NCI-H187 (cell line): ENCODE results near the gene ERAL1.
A peak's percentile ranks its signal among the peaks of the same experiment; 100 is the strongest.
"Not testable (repeated sequence)": the region's sequence is repeated elsewhere in the genome, so short reads cannot be mapped to it uniquely, and the experiment has no call there.

Experiments used
- DNase-seq, 2 experiments: peaks; one replicate each; lab custom pipeline; 2025; lab: John Stamatoyannopoulos, UW

ERAL1 gene

GRCh38 chr17:28854457-28855335 is at the start of gene ERAL1:
Gene ERAL1, plus strand, starts transcription at chr17:28855016. Its CDS starts 19 bp downstream, at chr17:28855035.
- DNase-seq: peak; percentile 53 to 92

DNA sequence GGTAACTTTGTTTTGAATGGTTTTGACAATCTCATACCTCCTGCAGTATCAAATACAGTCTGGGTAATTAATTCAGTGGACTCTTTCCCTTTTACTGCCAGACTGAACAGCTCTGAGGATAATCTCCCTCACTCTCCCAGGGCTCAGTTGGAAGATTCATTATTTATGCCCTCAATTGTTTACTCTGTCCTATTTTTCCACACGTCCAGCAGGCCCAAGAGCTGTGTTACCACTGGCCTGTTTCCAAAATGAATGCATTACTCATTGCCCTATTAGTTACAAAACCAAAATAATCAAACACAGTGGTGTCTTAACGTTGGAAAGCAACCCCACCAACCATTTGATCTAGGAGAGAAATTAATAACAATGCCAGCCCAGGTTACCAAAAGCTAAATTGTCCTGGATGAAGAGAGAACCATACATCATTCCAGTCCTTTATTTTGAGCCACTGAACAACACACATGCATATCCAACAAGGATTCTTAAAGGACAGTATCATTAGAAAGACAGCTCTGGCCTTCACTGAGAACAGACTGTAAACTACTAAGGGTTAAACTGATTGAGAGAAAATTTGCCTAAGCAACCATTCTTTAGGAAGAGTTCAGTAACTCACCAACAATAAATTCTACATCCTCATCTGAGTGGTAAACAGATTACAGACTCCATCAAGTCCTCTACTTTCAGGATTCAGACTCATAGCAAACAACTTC is 46.7 kb upstream of the ERAL1 start:
- no peak for DNase-seq

GRCh38 chr17:28810437-28810836 is 44.4 kb upstream of the ERAL1 start:
- no peak for DNase-seq

- DNase-seq: no peak
Observed at GRCh38 chr17:28811651-28812090, 43.1 kb upstream of the ERAL1 start.

DNA sequence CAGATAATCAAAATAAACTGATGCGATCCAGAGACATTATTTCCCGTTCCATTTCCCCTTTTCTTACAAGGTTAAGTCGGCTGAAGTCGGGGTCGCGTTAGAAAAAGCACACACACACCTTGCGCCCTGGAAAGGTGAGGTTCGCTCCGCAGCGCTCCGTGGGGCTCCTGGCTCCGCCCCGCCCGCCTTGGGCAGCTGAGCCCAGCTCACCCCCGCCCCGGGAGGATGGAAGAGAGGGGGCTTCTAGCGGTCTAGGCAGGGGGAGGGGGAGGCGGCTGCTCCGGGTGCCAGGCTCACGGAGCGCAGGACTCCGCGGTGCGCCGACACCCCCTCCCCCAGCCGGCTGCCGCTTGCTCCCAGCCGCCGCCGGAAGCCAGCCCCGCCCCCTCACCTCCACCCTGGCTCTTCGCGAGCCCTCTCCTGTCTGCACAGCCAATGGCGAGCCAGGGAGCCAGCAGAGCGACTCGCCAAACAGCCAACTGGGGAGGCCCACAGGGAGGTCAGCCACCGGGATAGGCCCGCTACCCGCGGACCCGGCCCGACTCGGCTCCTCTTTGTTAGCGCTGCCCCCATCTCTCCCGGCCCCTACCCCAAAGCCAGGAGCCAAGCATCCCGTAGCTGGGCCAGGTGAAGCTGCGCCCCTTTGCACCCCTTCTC is 42.6 kb upstream of the ERAL1 start:
- DNase-seq: peak; percentile 75 to 97

DNA sequence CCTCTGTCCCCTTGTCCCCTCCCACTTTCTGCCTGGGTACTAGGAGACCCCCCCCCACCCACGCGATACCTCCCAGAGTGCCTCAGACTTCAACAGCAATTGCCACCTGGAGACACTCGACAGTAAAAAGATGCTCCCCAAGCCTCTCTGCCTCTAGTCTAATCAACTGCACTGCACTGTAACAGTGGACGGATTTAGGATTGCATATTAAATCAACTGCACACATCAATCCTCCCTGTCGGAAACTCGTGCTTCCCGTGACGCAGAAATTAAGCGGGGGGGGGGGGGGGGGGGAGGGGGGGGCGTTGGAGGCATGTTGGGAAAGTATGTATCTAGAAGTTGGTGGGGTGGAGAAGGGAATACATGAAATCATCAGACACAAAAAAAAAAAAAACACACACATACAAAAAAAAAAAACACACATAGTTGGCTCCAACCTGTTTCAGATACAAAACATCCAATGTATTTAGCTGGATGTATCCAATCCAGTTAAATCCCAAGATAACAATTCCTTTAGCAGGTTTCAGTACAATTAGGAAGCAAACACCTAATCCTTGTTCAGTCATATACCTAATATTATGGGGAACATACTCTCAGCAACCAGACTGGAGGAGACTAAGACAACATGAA is 42.0 kb upstream of the ERAL1 start:
- peak in 1 of 2 experiments; percentile 81 for DNase-seq

DNA sequence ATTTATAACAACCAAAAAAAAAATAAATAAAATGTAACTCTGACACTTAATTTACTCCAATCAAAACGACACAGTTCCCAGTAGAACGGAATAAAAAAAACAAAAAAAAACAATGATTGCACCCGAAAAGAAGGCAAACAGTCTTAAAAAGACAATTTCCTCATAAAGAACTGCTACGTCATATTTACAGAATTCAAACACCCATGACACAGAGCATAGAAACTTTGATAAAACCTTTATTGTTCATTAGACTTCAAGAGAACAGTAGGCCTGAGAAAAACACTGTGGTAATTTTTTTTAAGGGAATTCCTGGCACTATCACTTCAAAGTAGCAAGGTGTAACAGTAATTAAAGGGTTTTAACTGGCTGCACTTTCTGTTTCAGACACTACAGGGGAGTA is 38.3 kb upstream of the ERAL1 start:
- no peak for DNase-seq

GRCh38 chr17:28818819-28819221 is 36.0 kb upstream of the ERAL1 start:
- no peak for DNase-seq

GRCh38 chr17:28819582-28819981 is 35.2 kb upstream of the ERAL1 start:
- DNase-seq: no peak

DNA sequence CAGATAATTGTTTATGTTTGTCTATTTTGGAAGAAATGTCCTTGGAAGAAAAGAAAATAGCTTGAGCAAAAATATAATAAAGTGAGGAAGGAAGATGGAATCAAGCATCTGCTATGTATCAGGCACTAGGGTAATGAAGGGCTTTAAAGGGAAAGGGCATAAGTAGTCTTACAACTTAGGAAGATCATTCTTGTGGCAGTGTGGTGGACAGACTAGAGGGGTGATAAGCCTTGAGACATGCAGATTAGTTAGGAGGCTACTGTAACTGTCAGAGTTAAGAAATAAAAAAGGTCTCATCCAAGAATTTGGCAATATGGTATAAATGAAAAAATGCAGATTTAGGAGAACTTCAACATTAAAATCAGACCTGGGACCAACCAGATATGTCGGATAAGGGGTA is 27.1 kb upstream of the ERAL1 start:
- no peak for DNase-seq

DNA sequence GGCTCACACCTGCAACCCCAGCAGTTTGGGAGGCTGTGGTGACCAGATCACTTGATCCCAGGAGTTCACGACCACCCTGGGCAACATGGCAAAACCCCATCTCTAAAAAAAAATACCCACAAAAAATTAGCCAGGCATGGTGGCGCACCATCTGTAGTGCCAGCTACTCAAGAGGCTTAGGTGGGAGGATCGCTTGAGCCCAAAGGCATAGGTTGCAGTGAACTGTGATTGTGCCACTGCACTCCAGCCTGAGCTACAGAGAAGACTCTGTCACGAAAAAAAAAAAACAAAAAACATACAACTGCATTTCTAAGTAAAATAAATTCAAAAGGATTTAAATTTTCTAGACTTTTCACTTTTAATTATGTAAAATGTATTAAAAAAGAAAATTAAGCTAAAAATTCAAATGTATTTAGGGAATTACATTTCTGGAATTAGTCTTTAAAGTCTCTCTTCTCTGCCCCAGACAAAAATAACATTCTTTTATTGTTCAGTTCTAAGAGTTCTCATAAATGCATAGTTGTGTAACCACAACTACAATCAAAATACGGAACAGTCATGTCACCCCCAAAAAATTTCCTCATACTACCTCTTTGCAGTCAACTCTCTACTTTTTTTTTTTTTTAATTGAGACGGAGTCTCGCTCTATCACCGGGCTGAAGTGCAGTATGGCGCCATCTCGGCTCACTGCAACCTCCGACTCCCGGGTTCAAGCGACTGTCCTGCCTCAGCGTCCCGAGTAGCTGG is 26.3 kb upstream of the ERAL1 start:
- no peak for DNase-seq

DNA sequence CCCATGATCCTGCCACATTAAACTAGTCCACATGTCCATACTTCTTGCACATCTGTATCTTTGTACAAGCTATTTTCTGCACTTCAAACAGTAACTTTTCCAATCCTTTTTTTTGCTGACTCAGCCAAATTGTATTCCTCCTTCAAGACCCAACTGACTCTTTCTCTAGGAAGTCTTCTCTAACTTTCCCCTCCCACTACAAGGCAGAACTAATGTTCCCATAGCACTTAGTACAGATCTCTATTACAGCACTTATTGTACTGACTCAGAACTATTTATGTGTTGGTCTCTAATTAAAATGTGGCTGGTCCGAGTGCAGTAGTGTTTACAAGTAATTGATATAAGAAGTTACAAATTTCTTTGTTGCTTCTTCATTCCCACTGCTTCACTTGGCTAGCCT is 20.4 kb upstream of the ERAL1 start:
- DNase-seq: no peak

GRCh38 chr17:28836541-28836940 is 18.3 kb upstream of the ERAL1 start:
- not testable (repeated sequence) for DNase-seq

- no peak for DNase-seq
Observed at GRCh38 chr17:28839221-28839620, 15.6 kb upstream of the ERAL1 start.

- no peak for DNase-seq
Observed at GRCh38 chr17:28841901-28842281, 12.9 kb upstream of the ERAL1 start.

DNA sequence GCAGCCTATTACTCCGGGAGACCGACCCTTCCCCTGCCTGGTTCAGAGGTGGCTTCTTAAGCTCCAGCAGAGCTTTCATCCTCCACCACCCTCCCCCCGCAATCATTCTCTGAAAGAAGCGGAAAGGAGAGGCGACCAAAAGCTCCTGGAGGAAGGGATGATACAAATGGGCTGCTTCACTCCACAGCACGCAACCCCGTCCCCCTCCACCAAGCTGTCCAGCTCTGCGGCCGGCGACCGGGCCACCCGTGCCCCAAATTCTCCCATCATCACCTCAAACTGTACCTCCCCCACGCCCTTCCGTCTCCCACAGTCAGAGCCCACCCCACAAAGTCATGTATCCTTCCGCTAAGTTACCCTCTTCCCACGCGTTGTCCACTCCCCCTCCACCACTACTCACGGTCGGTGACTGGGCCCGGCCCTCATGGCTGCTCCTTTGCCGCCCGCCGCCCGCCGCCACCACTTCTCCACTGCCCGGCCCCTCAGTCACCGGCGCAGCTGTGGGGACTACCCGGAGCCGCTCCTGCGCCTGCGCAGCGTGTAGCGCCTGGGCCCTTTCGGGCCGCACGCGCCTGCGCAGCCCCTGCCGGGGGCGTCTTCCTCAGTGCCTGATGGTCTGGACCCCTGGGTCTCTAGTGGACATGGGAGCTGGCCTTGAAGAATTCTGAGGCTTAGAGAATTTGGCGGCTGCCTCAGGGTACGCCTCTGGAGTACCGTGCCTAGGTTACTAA is 12.4 kb upstream of the ERAL1 start, which contains the start of gene FAM222B:
Gene FAM222B (minus strand): TSS at position 509 of the 731 bp plus-strand sequence. CDS start 76,123 bp downstream, outside the sequence.
- DNase-seq: peak; percentile 69 to 72

DNA sequence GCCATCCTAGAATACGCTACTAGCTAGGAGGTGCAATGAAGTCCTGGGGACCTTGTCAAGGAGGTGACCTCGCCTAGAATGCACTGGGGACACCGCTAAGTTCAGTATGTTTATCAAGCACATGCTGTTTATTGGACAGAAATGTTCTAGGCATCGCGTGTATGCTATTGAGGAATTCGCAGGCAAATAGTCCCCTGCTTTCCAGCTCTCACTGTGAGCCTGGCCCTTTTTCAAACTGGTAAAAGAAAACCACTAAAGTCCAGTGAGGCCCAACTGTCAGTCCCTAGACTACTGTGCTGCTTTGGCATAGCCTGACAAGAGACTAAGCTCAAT is 11.0 kb upstream of the ERAL1 start:
- DNase-seq: no peak

DNA sequence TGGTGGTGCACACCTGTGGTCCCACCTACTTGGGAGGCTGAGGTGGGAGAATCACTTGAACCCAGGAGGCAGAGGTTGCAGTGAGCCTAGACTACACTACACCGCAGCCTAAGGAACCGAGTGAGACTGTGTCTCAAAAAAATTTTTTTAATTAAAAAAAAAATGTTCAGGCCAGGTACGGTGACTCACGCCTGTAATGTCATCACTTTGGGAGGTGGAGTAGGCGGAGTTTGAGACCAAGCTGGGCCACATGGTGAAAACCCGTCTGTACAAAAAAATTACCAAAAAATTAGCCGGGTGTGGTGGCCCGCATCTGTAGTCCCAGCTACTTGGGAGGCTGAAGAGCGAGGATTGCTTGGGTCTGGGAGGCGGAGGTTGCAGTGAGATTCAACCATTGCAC is 8.6 kb upstream of the ERAL1 start:
- DNase-seq: no peak

GRCh38 chr17:28846699-28847098 is 8.1 kb upstream of the ERAL1 start:
- DNase-seq: not testable (repeated sequence)

DNA sequence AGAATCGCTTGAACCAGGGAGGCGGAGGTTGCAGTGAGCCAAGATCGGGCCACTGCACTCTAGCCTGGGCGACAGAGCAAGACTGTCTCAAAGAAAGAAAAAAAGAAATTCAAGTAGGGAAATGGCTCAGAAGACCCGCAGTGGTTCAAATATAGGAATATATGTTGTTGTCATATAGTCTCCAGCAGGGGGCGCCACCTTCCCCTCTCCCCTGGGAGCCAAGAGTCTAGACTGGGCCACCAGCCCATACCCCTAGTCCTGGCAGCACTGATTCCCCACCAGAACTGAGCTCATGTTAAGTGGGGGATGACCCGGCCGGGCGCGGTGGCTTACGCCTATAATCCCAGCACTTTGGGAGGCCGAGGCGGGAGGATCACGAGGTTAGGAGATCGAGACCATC is 6.1 kb upstream of the ERAL1 start:
- DNase-seq: not testable (repeated sequence)

DNA sequence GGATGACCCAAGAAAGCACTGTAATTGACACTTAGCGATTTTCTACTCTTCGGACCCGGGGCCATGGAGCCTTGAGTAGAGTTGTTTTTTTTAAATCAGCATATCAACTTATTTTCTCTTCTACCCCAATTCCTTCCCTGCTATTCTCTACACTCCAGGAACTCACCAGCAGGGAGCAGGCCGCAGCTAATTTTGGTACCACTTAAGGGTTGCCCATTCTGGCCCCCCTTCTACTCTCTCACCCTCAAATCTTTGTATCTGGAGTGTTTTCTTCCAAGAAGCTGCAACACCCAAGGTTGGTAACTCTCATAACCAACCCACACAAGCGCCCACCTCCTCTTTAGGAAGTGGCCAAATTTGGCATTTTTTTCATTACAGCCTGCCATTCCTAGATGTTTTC is 5.5 kb upstream of the ERAL1 start:
- DNase-seq: no peak
